Vagina (tissue), 2 donors: ENCODE data around the gene LRRC1. TPM values are rescaled to one million over a fixed set of nuclear protein-coding genes. Genes with fewer than 3 reads are reported as not detected.

Experiments used
- DNase-seq, 2 donors: peaks; one replicate each; pipeline ENCODE4 v3.0.0-alpha.2; 2017; ENCODE audit errors: extremely low spot score in 2 of 2
- H3K27ac ChIP-seq: fragments of 200-600 bp; sonication (generic); one replicate; pipeline ENCODE4 v1.5.1; 2019
- H3K27me3 ChIP-seq: fragments of 200-600 bp; sonication (generic); one replicate; pipeline ENCODE4 v1.5.1; 2019
- H3K36me3 ChIP-seq, 2 donors: fragments of 200-600 bp; sonication (generic); one replicate each; pipeline ENCODE4 v1.5.1; 2017 to 2019
- H3K4me1 ChIP-seq: fragments of 200-600 bp; sonication (generic); one replicate; pipeline ENCODE4 v1.5.1; 2019
- H3K4me3 ChIP-seq, 2 donors: fragments of 200-600 bp; sonication (generic); 1 replicate in 1 of 2; 2 replicates in 1 of 2; pipeline ENCODE4 v1.5.1; 2016 to 2019
- H3K9me3 ChIP-seq: fragments of 200-600 bp; sonication (generic); one replicate; pipeline ENCODE4 v1.5.1; 2019
- CTCF ChIP-seq, 3 experiments: fragments of 450-650 bp in 2 of 3; fragments of 200-600 bp in 1 of 3; sonication (generic) in 1 of 3; IDR thresholded peaks; one replicate each; pipeline ENCODE4 v1.5.1; 2017 to 2019; ENCODE audit warnings: antibody characterized with exemption in 3 of 3, mild to moderate bottlenecking in 2 of 3, moderate library complexity in 2 of 3
- POLR2A ChIP-seq, 2 donors: fragments of 450-650 bp; IDR thresholded peaks; one replicate each; pipeline ENCODE4 v1.6.1; 2017; ENCODE audit warnings: antibody characterized with exemption in 2 of 2, mild to moderate bottlenecking in 2 of 2, moderate library complexity in 2 of 2
- POLR2AphosphoS5 ChIP-seq, 2 donors: sonication (generic); formaldehyde crosslinking; IDR thresholded peaks; one replicate each; pipeline ENCODE4 v1.9.0; 2017; ENCODE audit warnings: antibody characterized with exemption in 2 of 2, mild to moderate bottlenecking in 2 of 2, low read depth in 1 of 2; ENCODE audit not compliant: insufficient read depth in 1 of 2
- intact Hi-C: fragments of 100-400 bp; cut with DNase I; formaldehyde crosslinking; loops from one replicate; pipeline ENCODE4 v1.15.1; 2023
- total RNA-seq: library from RNA; depleted of rRNA; stranded (reverse); fragments of >200 nt; gene quantifications from one replicate; pipeline ENCODE4 v1.2.3, GENCODE V29; 2016

LRRC1 gene
- total RNA-seq, 1 donor from 2014 or later = 52.5 TPM

DNA sequence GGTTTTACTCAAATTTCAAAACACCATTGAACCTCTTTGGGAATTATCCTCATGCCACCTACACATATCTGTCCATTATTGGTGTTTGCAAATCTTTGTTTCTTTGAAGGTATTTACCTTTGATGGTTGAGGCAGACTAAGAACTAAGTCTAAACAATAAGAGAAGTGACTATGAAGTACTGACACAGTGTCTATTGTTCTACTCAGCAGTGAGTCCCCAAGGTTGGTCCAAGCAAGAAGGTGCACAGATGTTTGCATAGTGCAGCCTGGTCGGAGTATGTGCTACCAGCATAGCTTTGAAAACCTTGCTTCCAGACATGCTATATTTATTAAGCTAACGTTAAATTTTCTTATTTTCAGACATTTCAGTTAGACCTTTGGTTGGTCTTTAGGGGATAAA is 19.5 kb downstream of the LRRC1 start:
- Histone ChIP-seq H3K4me3 (no peak overlapping the region), H3K4me1 (peaks cover 64% of the 10 kb centered on the region), H3K27ac (no peak overlapping the region), H3K27me3 (no peaks in the 10 kb centered on the region), H3K9me3 (no peaks in the 10 kb centered on the region), H3K36me3 (no peaks in the 10 kb centered on the region)
- TF ChIP-seq POLR2A (IDR thresholded peaks at IDR 0.05) = no peak
- TF ChIP-seq POLR2AphosphoS5 (IDR thresholded peaks at IDR 0.05; ENCODE audit: insufficient read depth in 1 of 2, low read depth in 1 of 2) = no peak
- no peak for TF ChIP-seq CTCF (IDR thresholded peaks at IDR 0.05)
- no peak for DNase-seq
- intact Hi-C loops = no loop called here

DNA sequence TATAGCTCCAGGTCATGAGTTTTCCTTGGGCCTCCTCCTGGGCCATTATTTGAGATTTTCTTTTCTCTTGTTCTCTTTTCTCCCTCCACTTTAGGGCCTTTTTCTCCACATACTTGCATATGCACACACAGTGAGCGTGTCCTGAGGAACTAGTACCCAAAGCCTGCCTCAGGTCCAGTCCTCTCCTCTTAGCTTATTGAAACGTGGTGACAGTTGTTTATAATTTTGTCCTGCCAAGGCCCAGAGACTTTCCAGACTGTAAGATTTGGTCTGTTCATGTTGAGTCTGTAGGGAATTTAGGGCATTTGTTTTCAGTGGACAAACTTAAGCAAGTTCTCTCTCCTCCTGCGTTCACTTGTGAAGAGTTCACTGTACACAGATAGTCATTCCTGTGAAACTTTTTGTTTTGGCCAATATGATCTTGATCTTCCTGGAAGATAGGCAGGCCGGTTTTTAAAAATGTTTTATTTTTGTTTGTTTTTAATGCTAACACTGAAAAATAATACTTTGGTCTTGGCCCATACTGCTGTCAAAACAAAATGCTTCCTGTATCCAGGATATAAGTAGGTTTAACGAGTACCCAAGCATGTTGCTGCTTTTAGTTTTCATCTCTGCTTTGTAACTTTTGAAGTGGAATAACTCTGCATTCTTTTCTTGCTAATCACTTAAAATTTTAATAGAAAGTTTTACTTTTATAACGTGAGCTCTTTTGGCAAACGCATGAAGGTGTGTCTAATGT is 20.7 kb downstream of the LRRC1 start:
- no peaks in the 10 kb centered on the region for H3K9me3 ChIP-seq
- intact Hi-C loops = no loop called here
- no peak for DNase-seq
- H3K27ac ChIP-seq = no peak overlapping the region
- H3K4me1 ChIP-seq = peaks cover 54% of the 10 kb centered on the region
- H3K27me3 ChIP-seq = no peaks in the 10 kb centered on the region
- no peaks in the 10 kb centered on the region for H3K36me3 ChIP-seq
- no peak overlapping the region for H3K4me3 ChIP-seq
- TF ChIP-seq POLR2A (IDR thresholded peaks at IDR 0.05) (no peak), POLR2AphosphoS5 (IDR thresholded peaks at IDR 0.05; ENCODE audit: insufficient read depth in 1 of 2, low read depth in 1 of 2) (peak in 1 of 2 donors; percentile 30)

GRCh38 chr6:53818858-53819609 is 24.2 kb downstream of the LRRC1 start:
- Histone ChIP-seq H3K36me3 (no peaks in the 10 kb centered on the region), H3K27me3 (no peaks in the 10 kb centered on the region), H3K27ac (no peak overlapping the region), H3K9me3 (no peaks in the 10 kb centered on the region), H3K4me1 (peaks cover 25% of the 10 kb centered on the region), H3K4me3 (no peak overlapping the region)
- TF ChIP-seq POLR2A (IDR thresholded peaks at IDR 0.05) (no peak), CTCF (IDR thresholded peaks at IDR 0.05) (no peak), POLR2AphosphoS5 (IDR thresholded peaks at IDR 0.05; ENCODE audit: insufficient read depth in 1 of 2, low read depth in 1 of 2) (no peak)
- DNase-seq = no peak
- intact Hi-C loops = no loop called here

- no peak for TF ChIP-seq POLR2A (IDR thresholded peaks at IDR 0.05)
- TF ChIP-seq POLR2AphosphoS5 (IDR thresholded peaks at IDR 0.05; ENCODE audit: insufficient read depth in 1 of 2, low read depth in 1 of 2) = no peak
- TF ChIP-seq CTCF (IDR thresholded peaks at IDR 0.05) = no peak
- Histone ChIP-seq H3K4me3 (no peak overlapping the region), H3K9me3 (no peaks in the 10 kb centered on the region), H3K4me1 (peaks cover 31% of the 10 kb centered on the region), H3K36me3 (no peaks in the 10 kb centered on the region), H3K27me3 (no peaks in the 10 kb centered on the region), H3K27ac (no peak overlapping the region)
- DNase-seq = no peak
- intact Hi-C loops = no loop called here
Measured at GRCh38 chr6:53822401-53823125, 27.8 kb downstream of the LRRC1 start.

DNA sequence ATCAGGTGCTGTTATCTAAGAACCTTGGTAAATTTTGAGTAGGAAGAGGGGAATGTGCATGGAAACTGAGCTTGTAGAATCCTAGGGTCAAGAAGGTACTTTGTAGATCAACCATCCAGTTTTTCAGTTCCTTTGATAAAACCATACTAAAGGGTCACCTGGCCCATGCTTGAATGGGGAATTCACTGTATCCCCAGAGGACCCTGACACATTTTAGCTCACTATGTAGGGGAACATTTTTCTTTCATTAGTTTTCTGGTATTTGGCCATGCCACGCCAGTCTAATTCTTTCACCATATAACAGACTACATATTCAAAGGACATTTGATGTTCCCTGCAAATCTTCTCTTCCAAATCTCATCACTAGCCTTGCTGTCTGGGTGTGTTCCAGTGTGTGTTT is 29.9 kb downstream of the LRRC1 start:
- Histone ChIP-seq H3K27me3 (no peaks in the 10 kb centered on the region), H3K9me3 (no peaks in the 10 kb centered on the region), H3K36me3 (no peaks in the 10 kb centered on the region), H3K4me1 (peaks cover 43% of the 10 kb centered on the region), H3K4me3 (no peak overlapping the region), H3K27ac (no peak overlapping the region)
- intact Hi-C loops = no loop called here
- TF ChIP-seq POLR2A (IDR thresholded peaks at IDR 0.05) = no peak
- TF ChIP-seq CTCF (IDR thresholded peaks at IDR 0.05) = no peak
- no peak for TF ChIP-seq POLR2AphosphoS5 (IDR thresholded peaks at IDR 0.05; ENCODE audit: insufficient read depth in 1 of 2, low read depth in 1 of 2)
- DNase-seq = no peak
